GM23338 (cell line): ENCODE data around the gene ZKSCAN8.

Source experiments
- CREB1 ChIP-seq: fragments of 250-450 bp; sonication (Bioruptor Pico); IDR thresholded peaks from 2 replicates; pipeline ENCODE4 v1.5.0; 2020; ENCODE audit warnings: low read depth, mild to moderate bottlenecking, moderate library complexity
- EZH2 ChIP-seq: fragments of 200-600 bp; sonication (generic); IDR thresholded peaks from one replicate; pipeline ENCODE4 v1.8.0; 2017; ENCODE audit warnings: antibody characterized with exemption, mild to moderate bottlenecking, low read depth; ENCODE audit not compliant: unreplicated experiment
- EZH2phosphoT487 ChIP-seq: fragments of 200-600 bp; sonication (generic); IDR thresholded peaks from one replicate; pipeline ENCODE4 v1.8.1; 2018; ENCODE audit warnings: antibody characterized with exemption; ENCODE audit not compliant: unreplicated experiment
- JUNB ChIP-seq: IDR thresholded peaks from one replicate; pipeline ENCODE4 v1.6.1; 2016; ENCODE audit warnings: antibody characterized with exemption; ENCODE audit not compliant: unreplicated experiment
- NANOG ChIP-seq: IDR thresholded peaks from 2 replicates; pipeline ENCODE4 v1.6.1; 2016; ENCODE audit warnings: antibody characterized with exemption, borderline replicate concordance
- POLR2AphosphoS5 ChIP-seq: IDR thresholded peaks from 2 replicates; pipeline ENCODE4 v1.6.1; 2016; ENCODE audit warnings: antibody characterized with exemption, low read depth
- STAT1 ChIP-seq: IDR thresholded peaks from one replicate; pipeline ENCODE4 v1.6.1; 2016; ENCODE audit warnings: antibody characterized with exemption; ENCODE audit not compliant: unreplicated experiment
- ZNF114 ChIP-seq: fragments of 250-450 bp; sonication (Bioruptor Pico); IDR thresholded peaks from 2 replicates; pipeline ENCODE4 v1.5.0; 2020; ENCODE audit warnings: mild to moderate bottlenecking, moderate library complexity
- ZNF331 ChIP-seq: fragments of 250-450 bp; sonication (Bioruptor Pico); IDR thresholded peaks from 2 replicates; pipeline ENCODE4 v1.5.0; 2020; ENCODE audit warnings: low read depth, mild to moderate bottlenecking, moderate library complexity
- TF ChIP-seq, protein P1 (sequence below), 2 experiments: fragments of 200-600 bp in 1 of 2; sonication (generic) in 1 of 2; conservative IDR thresholded peaks; 2 replicates each; pipeline versions ENCODE4 v1.5.1 to v1.6.1; 2016 to 2017; ENCODE audit warnings: antibody characterized with exemption in 2 of 2, low read depth in 2 of 2, mild to moderate bottlenecking in 2 of 2, moderate library complexity in 1 of 2
- TF ChIP-seq, protein P2 (sequence below): IDR thresholded peaks from one replicate; pipeline ENCODE4 v1.6.1; 2018; ENCODE audit warnings: antibody characterized with exemption; ENCODE audit not compliant: unreplicated experiment
- TF ChIP-seq, protein P3 (sequence below): IDR thresholded peaks from 2 replicates; pipeline ENCODE4 v1.6.1; 2016; ENCODE audit warnings: antibody characterized with exemption

DNA sequence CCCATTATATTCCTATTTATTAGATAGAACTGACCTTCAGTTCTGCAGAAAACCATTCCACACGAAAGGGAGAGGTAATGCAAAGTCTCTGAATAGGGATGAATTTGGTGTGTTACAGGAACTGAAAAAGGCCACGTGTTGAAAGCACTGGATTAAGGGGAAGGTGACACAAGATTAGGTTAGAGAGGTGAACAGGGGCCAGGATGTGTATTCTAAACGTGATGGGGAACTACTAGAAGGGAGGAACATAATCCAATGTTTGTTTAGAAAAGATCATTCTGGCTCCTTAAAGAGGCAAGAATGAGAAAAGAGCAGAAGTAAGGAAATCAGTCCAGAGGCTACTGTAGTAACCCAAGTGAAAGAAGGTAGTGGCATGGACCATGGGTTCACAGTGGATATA, 6.3 kb upstream of the ZKSCAN8 start:
- TF ChIP-seq, protein P1, sequence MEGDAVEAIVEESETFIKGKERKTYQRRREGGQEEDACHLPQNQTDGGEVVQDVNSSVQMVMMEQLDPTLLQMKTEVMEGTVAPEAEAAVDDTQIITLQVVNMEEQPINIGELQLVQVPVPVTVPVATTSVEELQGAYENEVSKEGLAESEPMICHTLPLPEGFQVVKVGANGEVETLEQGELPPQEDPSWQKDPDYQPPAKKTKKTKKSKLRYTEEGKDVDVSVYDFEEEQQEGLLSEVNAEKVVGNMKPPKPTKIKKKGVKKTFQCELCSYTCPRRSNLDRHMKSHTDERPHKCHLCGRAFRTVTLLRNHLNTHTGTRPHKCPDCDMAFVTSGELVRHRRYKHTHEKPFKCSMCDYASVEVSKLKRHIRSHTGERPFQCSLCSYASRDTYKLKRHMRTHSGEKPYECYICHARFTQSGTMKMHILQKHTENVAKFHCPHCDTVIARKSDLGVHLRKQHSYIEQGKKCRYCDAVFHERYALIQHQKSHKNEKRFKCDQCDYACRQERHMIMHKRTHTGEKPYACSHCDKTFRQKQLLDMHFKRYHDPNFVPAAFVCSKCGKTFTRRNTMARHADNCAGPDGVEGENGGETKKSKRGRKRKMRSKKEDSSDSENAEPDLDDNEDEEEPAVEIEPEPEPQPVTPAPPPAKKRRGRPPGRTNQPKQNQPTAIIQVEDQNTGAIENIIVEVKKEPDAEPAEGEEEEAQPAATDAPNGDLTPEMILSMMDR (conservative IDR thresholded peaks at IDR 0.05; ENCODE audit: low read depth in 2 of 2) = no peak
- TF ChIP-seq, protein P2, sequence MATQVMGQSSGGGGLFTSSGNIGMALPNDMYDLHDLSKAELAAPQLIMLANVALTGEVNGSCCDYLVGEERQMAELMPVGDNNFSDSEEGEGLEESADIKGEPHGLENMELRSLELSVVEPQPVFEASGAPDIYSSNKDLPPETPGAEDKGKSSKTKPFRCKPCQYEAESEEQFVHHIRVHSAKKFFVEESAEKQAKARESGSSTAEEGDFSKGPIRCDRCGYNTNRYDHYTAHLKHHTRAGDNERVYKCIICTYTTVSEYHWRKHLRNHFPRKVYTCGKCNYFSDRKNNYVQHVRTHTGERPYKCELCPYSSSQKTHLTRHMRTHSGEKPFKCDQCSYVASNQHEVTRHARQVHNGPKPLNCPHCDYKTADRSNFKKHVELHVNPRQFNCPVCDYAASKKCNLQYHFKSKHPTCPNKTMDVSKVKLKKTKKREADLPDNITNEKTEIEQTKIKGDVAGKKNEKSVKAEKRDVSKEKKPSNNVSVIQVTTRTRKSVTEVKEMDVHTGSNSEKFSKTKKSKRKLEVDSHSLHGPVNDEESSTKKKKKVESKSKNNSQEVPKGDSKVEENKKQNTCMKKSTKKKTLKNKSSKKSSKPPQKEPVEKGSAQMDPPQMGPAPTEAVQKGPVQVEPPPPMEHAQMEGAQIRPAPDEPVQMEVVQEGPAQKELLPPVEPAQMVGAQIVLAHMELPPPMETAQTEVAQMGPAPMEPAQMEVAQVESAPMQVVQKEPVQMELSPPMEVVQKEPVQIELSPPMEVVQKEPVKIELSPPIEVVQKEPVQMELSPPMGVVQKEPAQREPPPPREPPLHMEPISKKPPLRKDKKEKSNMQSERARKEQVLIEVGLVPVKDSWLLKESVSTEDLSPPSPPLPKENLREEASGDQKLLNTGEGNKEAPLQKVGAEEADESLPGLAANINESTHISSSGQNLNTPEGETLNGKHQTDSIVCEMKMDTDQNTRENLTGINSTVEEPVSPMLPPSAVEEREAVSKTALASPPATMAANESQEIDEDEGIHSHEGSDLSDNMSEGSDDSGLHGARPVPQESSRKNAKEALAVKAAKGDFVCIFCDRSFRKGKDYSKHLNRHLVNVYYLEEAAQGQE = no peak
- TF ChIP-seq EZH2phosphoT487 (no peak), STAT1 (no peak), EZH2 (no peak), POLR2AphosphoS5 (no peak), ZNF114 (CRISPR knock-in tag) (no peak), CREB1 (CRISPR knock-in tag) (no peak), ZNF331 (CRISPR knock-in tag) (no peak), JUNB (no peak), NANOG (no peak)
- TF ChIP-seq, protein P3, sequence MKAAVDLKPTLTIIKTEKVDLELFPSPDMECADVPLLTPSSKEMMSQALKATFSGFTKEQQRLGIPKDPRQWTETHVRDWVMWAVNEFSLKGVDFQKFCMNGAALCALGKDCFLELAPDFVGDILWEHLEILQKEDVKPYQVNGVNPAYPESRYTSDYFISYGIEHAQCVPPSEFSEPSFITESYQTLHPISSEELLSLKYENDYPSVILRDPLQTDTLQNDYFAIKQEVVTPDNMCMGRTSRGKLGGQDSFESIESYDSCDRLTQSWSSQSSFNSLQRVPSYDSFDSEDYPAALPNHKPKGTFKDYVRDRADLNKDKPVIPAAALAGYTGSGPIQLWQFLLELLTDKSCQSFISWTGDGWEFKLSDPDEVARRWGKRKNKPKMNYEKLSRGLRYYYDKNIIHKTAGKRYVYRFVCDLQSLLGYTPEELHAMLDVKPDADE = no peak
